ENCODE measurements around the gene FBXL16.

GRCh38 chr16:674968-675883 is 30.4 kb downstream of the FBXL16 start, which contains the start of gene RHBDL1:
- no peak for TF ChIP-seq POLR2A (IDR thresholded peaks at IDR 0.05)
- TF ChIP-seq, protein P1, sequence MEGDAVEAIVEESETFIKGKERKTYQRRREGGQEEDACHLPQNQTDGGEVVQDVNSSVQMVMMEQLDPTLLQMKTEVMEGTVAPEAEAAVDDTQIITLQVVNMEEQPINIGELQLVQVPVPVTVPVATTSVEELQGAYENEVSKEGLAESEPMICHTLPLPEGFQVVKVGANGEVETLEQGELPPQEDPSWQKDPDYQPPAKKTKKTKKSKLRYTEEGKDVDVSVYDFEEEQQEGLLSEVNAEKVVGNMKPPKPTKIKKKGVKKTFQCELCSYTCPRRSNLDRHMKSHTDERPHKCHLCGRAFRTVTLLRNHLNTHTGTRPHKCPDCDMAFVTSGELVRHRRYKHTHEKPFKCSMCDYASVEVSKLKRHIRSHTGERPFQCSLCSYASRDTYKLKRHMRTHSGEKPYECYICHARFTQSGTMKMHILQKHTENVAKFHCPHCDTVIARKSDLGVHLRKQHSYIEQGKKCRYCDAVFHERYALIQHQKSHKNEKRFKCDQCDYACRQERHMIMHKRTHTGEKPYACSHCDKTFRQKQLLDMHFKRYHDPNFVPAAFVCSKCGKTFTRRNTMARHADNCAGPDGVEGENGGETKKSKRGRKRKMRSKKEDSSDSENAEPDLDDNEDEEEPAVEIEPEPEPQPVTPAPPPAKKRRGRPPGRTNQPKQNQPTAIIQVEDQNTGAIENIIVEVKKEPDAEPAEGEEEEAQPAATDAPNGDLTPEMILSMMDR (IDR thresholded peaks at IDR 0.05): no peak
